Left renal cortex interstitium (tissue), 4 donors: ENCODE measurements around the gene MRPS26. TPM values are rescaled to one million over a fixed set of nuclear protein-coding genes. Genes with fewer than 3 reads are reported as not detected.
"Not testable (repeated sequence)": the region's sequence is repeated elsewhere in the genome, so short reads cannot be mapped to it uniquely, and the experiment has no call there.

Experiments
- DNase-seq, 4 donors: peaks; one replicate each; pipeline ENCODE4 v3.0.0-alpha.2; 2013; ENCODE audit warnings: low read depth in 4 of 4, low spot score in 2 of 4, missing footprints in 1 of 4
- polyA plus RNA-seq, 4 donors: library from polyadenylated mRNA; unstranded; fragments of 120-200 nt; gene quantifications; one replicate each; pipeline ENCODE4 v1.2.1, GENCODE V29; 2013; ENCODE audit not compliant: insufficient read length in 4 of 4

MRPS26 gene
- polyA plus RNA-seq, 4 donors: 53.1 to 78.6 (median 65.6) TPM

- no peak for DNase-seq
These were observed 26.8 kb downstream of the MRPS26 start for GRCh38 chr20:3072530-3073250.

- DNase-seq: not testable (repeated sequence)
These were observed 27.4 kb downstream of the MRPS26 start for GRCh38 chr20:3073251-3073643.

GRCh38 chr20:3074812-3075211 is 29.0 kb downstream of the MRPS26 start:
- DNase-seq: no peak

GRCh38 chr20:3075315-3075714 is 29.5 kb downstream of the MRPS26 start:
- DNase-seq: not testable (repeated sequence)

GRCh38 chr20:3077618-3078134 is 31.8 kb downstream of the MRPS26 start:
- DNase-seq: no peak

- no peak for DNase-seq
These were observed 35.1 kb downstream of the MRPS26 start for GRCh38 chr20:3080939-3081388.

GRCh38 chr20:3081641-3082040 is 35.8 kb downstream of the MRPS26 start:
- DNase-seq: no peak

- no peak for DNase-seq
These were observed 36.6 kb downstream of the MRPS26 start for GRCh38 chr20:3082306-3082951.

GRCh38 chr20:3082955-3083952 is 37.4 kb downstream of the MRPS26 start:
- DNase-seq: no peak

- no peak for DNase-seq
These were observed 38.6 kb downstream of the MRPS26 start, which contains the start of gene AVP for GRCh38 chr20:3084283-3084985. Gene AVP, minus strand, starts transcription at chr20:3084724. Its CDS starts 50 bp downstream, at chr20:3084674.

GRCh38 chr20:3084986-3085360 is 39.1 kb downstream of the MRPS26 start:
- no peak for DNase-seq

- DNase-seq: no peak
These were observed 39.8 kb downstream of the MRPS26 start for GRCh38 chr20:3085571-3086072.

- DNase-seq: no peak
These were observed 42.2 kb downstream of the MRPS26 start for GRCh38 chr20:3088031-3088430.

- DNase-seq: no peak
These were observed 44.7 kb downstream of the MRPS26 start for GRCh38 chr20:3090565-3090964.

- DNase-seq: no peak
These were observed 46.9 kb downstream of the MRPS26 start for GRCh38 chr20:3092611-3093379.

- no peak for DNase-seq
These were observed 48.1 kb downstream of the MRPS26 start for GRCh38 chr20:3093861-3094361.

GRCh38 chr20:3094848-3095629 is 49.2 kb downstream of the MRPS26 start:
- no peak for DNase-seq
